OCI-LY7 (cell line): ENCODE data around the gene CREB5.

Experiments
- EZH2phosphoT487 ChIP-seq: fragments of 200-600 bp; sonication (generic); IDR thresholded peaks from 2 replicates; pipeline ENCODE4 v1.6.1; 2018; ENCODE audit warnings: low read depth, borderline replicate concordance, mild to moderate bottlenecking, mixed run types, antibody characterized with exemption, low read length, moderate library complexity, mixed read lengths
- TF ChIP-seq, protein P1 (sequence below): fragments of 200-600 bp; sonication (generic); conservative IDR thresholded peaks from 2 replicates; pipeline ENCODE4 v1.5.1; 2014; ENCODE audit warnings: mild to moderate bottlenecking, antibody characterized with exemption, low read length, moderate library complexity, mixed read lengths

DNA sequence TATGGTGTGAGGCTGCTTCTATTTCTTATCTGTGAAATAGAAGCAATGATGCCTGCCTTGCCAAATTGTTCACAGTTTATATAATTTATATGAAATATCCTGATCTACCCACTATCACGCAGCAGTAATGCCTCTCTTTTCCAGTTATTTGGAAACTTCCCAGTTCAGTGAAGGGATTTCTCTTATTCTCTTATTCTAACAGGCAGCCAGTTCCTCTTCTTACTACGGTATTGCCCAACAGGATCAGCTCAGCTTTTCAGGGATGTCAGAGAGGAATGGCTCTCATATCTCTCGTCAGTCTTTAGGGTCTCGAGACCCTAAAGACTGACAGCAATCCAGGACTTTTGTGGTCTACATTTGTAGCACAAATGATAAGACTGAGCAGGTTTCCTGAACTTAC lies 215.6 kb downstream of the CREB5 start:
- TF ChIP-seq, protein P1, sequence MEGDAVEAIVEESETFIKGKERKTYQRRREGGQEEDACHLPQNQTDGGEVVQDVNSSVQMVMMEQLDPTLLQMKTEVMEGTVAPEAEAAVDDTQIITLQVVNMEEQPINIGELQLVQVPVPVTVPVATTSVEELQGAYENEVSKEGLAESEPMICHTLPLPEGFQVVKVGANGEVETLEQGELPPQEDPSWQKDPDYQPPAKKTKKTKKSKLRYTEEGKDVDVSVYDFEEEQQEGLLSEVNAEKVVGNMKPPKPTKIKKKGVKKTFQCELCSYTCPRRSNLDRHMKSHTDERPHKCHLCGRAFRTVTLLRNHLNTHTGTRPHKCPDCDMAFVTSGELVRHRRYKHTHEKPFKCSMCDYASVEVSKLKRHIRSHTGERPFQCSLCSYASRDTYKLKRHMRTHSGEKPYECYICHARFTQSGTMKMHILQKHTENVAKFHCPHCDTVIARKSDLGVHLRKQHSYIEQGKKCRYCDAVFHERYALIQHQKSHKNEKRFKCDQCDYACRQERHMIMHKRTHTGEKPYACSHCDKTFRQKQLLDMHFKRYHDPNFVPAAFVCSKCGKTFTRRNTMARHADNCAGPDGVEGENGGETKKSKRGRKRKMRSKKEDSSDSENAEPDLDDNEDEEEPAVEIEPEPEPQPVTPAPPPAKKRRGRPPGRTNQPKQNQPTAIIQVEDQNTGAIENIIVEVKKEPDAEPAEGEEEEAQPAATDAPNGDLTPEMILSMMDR, result no peak
- no peak for TF ChIP-seq EZH2phosphoT487
